Prostate gland (tissue), 2 donors: ENCODE data around the gene TMEM131L.

Experiments
- CTCF ChIP-seq, 4 experiments: fragments of 200-600 bp in 2 of 4; fragments of 450-650 bp in 2 of 4; sonication (generic) in 2 of 4; IDR thresholded peaks; 1 replicate in 3 of 4; 2 replicates in 1 of 4; pipeline ENCODE4 v1.5.1; 2016 to 2019; ENCODE audit warnings: antibody characterized with exemption in 4 of 4, mild to moderate bottlenecking in 2 of 4, moderate library complexity in 2 of 4
- POLR2A ChIP-seq: fragments of 450-650 bp; IDR thresholded peaks from one replicate; pipeline ENCODE4 v1.6.1; 2016; ENCODE audit warnings: antibody characterized with exemption, mild to moderate bottlenecking
- POLR2AphosphoS5 ChIP-seq: sonication (generic); formaldehyde crosslinking; IDR thresholded peaks from one replicate; pipeline ENCODE4 v1.6.1; 2017; ENCODE audit warnings: antibody characterized with exemption

- no peak for TF ChIP-seq CTCF (IDR thresholded peaks at IDR 0.05)
- peak; percentile 30 for TF ChIP-seq POLR2AphosphoS5
- TF ChIP-seq POLR2A, result no peak
These were observed 1.1 kb downstream of the TMEM131L start for GRCh38 chr4:153466949-153467896.
